HCT116 (cell line): ENCODE data around the gene RELB. TPM values are rescaled to one million over a fixed set of nuclear protein-coding genes. Genes with fewer than 3 reads are reported as not detected.

Experiments
- ATAC-seq: fragments of 200-7000 bp; cut with Tn5 transposase; 2 replicates; pipeline ENCODE4 v1.9.1; 2020; ENCODE audit warnings: mild to moderate bottlenecking, moderate library complexity
- BruUV-seq: library from RNA; stranded (reverse); fragments of 400-500 nt; replicated peaks from 2 replicates; lab custom pipeline; 2021; lab: Mats Ljungman, UMichigan
- CTCF ChIA-PET: fragments of 300-600 bp; sonication (Branson Sonifier 250); formaldehyde crosslinking; loops from one replicate; lab custom pipeline; 2021; ENCODE audit warnings: antibody characterized with exemption; lab: Charles Lee
- POLR2A ChIA-PET: fragments of 300-600, 350-600 bp; sonication (Branson Sonifier 250); formaldehyde crosslinking; loops from one replicate; lab custom pipeline; 2021; ENCODE audit warnings: antibody characterized with exemption; lab: Charles Lee
- RAD21 ChIA-PET, 2 experiments: fragments of 300-600 bp; sonication (Branson Sonifier 250); formaldehyde crosslinking; loops; one replicate each; lab custom pipeline; 2023; ENCODE audit warnings: low total read pairs in 2 of 2; ENCODE audit not compliant: uncharacterized antibody in 2 of 2, unreplicated experiment in 2 of 2, low non-redundant PET in 1 of 2; lab: Charles Lee
- DNase-seq: peaks from one replicate; pipeline ENCODE4 v3.0.0-alpha.2; 2010; ENCODE audit warnings: low read depth, low spot score
- H2AFZ ChIP-seq: fragments of 200-600 bp; shearing (Covaris generic), sonication (generic); 2 replicates; pipeline ENCODE4 v1.6.1; 2017; ENCODE audit warnings: low read depth, mixed run types, mixed read lengths, antibody characterized with exemption, low read length; ENCODE audit not compliant: poor library complexity, severe bottlenecking
- H3K27ac ChIP-seq: 2 replicates; pipeline ENCODE4 v1.5.1; 2012; ENCODE audit warnings: low read depth, low read length
- H3K27me3 ChIP-seq: fragments of 200-600 bp; sonication (generic); 2 replicates; pipeline ENCODE4 v1.6.1; 2016; ENCODE audit warnings: mixed run types, low read length, mixed read lengths; ENCODE audit not compliant: insufficient read depth
- H3K36me3 ChIP-seq, 2 experiments: fragments of 200-500 bp in 1 of 2; fragments of 200-600 bp in 1 of 2; sonication (Bioruptor generic) in 1 of 2; sonication (generic) in 1 of 2; 2 replicates each; pipeline versions ENCODE4 v1.5.1 to v1.6.1; 2014 to 2016; ENCODE audit warnings: low read length in 2 of 2, inconsistent platforms in 1 of 2, mixed read lengths in 1 of 2, mixed run types in 1 of 2; ENCODE audit not compliant: insufficient read depth in 2 of 2, control insufficient read depth in 1 of 2
- H3K4me1 ChIP-seq, 2 experiments: fragments of 200-600 bp in 1 of 2; sonication (generic) in 1 of 2; 2 replicates each; pipeline versions ENCODE4 v1.5.1 to v1.6.1; 2012 to 2017; ENCODE audit warnings: low read length in 2 of 2, inconsistent platforms in 1 of 2, mild to moderate bottlenecking in 1 of 2, mixed read lengths in 1 of 2, mixed run types in 1 of 2, moderate library complexity in 1 of 2; ENCODE audit not compliant: insufficient read depth in 2 of 2, control insufficient read depth in 1 of 2
- H3K4me2 ChIP-seq: fragments of 200-600 bp; sonication (generic); 2 replicates; pipeline ENCODE4 v1.6.1; 2017; ENCODE audit warnings: mixed run types, low read length, mixed read lengths
- H3K4me3 ChIP-seq, 2 experiments: fragments of 200-600 bp in 1 of 2; sonication (generic) in 1 of 2; replicated peaks in 1 of 2; 2 replicates each; pipeline ENCODE4 v1.5.1; 2011 to 2016; ENCODE audit warnings: low read length in 2 of 2, control low read depth in 1 of 2, low read depth in 1 of 2, mild to moderate bottlenecking in 1 of 2, mixed read lengths in 1 of 2, mixed run types in 1 of 2
- H3K79me2 ChIP-seq: fragments of 200-600 bp; sonication (generic); 2 replicates; pipeline ENCODE4 v1.6.1; 2017; ENCODE audit warnings: mild to moderate bottlenecking, mixed run types, low read length, moderate library complexity, mixed read lengths; ENCODE audit not compliant: insufficient read depth
- H3K9ac ChIP-seq: fragments of 200-600 bp; sonication (generic); 2 replicates; pipeline ENCODE4 v1.6.1; 2016; ENCODE audit warnings: low read length, mixed read lengths
- H3K9me2 ChIP-seq: fragments of 200-600 bp; sonication (generic), shearing (Covaris generic); 2 replicates; pipeline ENCODE4 v1.6.1; 2017; ENCODE audit warnings: mixed run types, mild to moderate bottlenecking, moderate library complexity; ENCODE audit not compliant: insufficient read depth
- H3K9me3 ChIP-seq, 2 experiments: fragments of 200-500 bp in 1 of 2; fragments of 200-600 bp in 1 of 2; sonication (Bioruptor generic) in 1 of 2; sonication (generic) in 1 of 2; 2 replicates each; pipeline ENCODE4 v1.6.1; 2014 to 2017; ENCODE audit warnings: low read length in 2 of 2, mixed read lengths in 2 of 2, inconsistent platforms in 1 of 2, low read depth in 1 of 2, mild to moderate bottlenecking in 1 of 2, mixed run types in 1 of 2, moderate library complexity in 1 of 2; ENCODE audit not compliant: control insufficient read depth in 1 of 2, insufficient read depth in 1 of 2
- H4K20me1 ChIP-seq: fragments of 200-600 bp; sonication (generic), shearing (Covaris generic); 2 replicates; pipeline ENCODE4 v1.6.1; 2017; ENCODE audit warnings: mixed run types, mild to moderate bottlenecking, moderate library complexity; ENCODE audit not compliant: insufficient read depth
- EGR1 ChIP-seq: IDR thresholded peaks from 2 replicates; pipeline ENCODE4 v1.6.1; 2012; ENCODE audit warnings: low read depth
- ELF1 ChIP-seq: IDR thresholded peaks from 2 replicates; pipeline ENCODE4 v1.6.1; 2012; ENCODE audit warnings: low read depth, borderline replicate concordance
- EZH2phosphoT487 ChIP-seq: fragments of 200-600 bp; IDR thresholded peaks from 2 replicates; pipeline ENCODE4 v1.6.1; 2018; ENCODE audit warnings: antibody characterized with exemption, borderline replicate concordance
- FOSL1 ChIP-seq: IDR thresholded peaks from 2 replicates; pipeline ENCODE4 v1.6.1; 2012; ENCODE audit warnings: low read depth
- JUND ChIP-seq: IDR thresholded peaks from 2 replicates; pipeline ENCODE4 v1.6.1; 2012
- POLR2A ChIP-seq: IDR thresholded peaks from 2 replicates; pipeline ENCODE4 v1.7.0; 2011; ENCODE audit warnings: borderline replicate concordance; ENCODE audit not compliant: insufficient read depth, insufficient read length; ENCODE audit errors: extremely low read depth
- RAD21 ChIP-seq: IDR thresholded peaks from 2 replicates; pipeline ENCODE4 v1.6.1; 2012; ENCODE audit warnings: low read depth, mild to moderate bottlenecking
- SIN3A ChIP-seq: IDR thresholded peaks from 2 replicates; pipeline ENCODE4 v1.6.1; 2012; ENCODE audit warnings: low read depth
- SP1 ChIP-seq: IDR thresholded peaks from 2 replicates; pipeline ENCODE4 v1.6.1; 2012; ENCODE audit warnings: low read depth
- SRF ChIP-seq: IDR thresholded peaks from 2 replicates; pipeline ENCODE4 v1.6.1; 2012; ENCODE audit warnings: low read depth
- TCF7L2 ChIP-seq: IDR thresholded peaks from 2 replicates; pipeline ENCODE4 v1.7.0; 2011; ENCODE audit warnings: borderline replicate concordance, inconsistent platforms; ENCODE audit not compliant: insufficient read depth, insufficient read length; ENCODE audit errors: extremely low read depth
- YY1 ChIP-seq: IDR thresholded peaks from 2 replicates; pipeline ENCODE4 v1.6.1; 2011; ENCODE audit warnings: low read length, low read depth, moderate library complexity, mild to moderate bottlenecking; ENCODE audit not compliant: insufficient replicate concordance; ENCODE audit errors: extremely low read depth
- ZFX ChIP-seq: fragments of 450-650 bp; IDR thresholded peaks from 2 replicates; pipeline ENCODE4 v1.6.1; 2017
- ZNF274 ChIP-seq: fragments of 200-500 bp; sonication (Bioruptor generic); IDR thresholded peaks from 2 replicates; pipeline ENCODE4 v1.6.1; 2014; ENCODE audit warnings: mild to moderate bottlenecking, low read depth, low read length, inconsistent platforms
- intact Hi-C: fragments of 100-400 bp; cut with micrococcal nuclease; formaldehyde crosslinking; loops from 2 replicates; pipeline ENCODE4 v1.10.0; 2022
- total RNA-seq: library from RNA; stranded (reverse); gene quantifications from one replicate; pipeline ENCODE4 v1.2.1, GENCODE V29; 2021; ENCODE audit not compliant: unreplicated experiment
- TF ChIP-seq, protein P1 (sequence below): IDR thresholded peaks from 2 replicates; pipeline ENCODE4 v1.6.1; 2011; ENCODE audit warnings: mild to moderate bottlenecking, low read length, moderate library complexity; ENCODE audit not compliant: insufficient replicate concordance; ENCODE audit errors: extremely low read depth

The RELB gene
- total RNA-seq, 1 experiment from 2014 or later: 12.9 TPM

DNA sequence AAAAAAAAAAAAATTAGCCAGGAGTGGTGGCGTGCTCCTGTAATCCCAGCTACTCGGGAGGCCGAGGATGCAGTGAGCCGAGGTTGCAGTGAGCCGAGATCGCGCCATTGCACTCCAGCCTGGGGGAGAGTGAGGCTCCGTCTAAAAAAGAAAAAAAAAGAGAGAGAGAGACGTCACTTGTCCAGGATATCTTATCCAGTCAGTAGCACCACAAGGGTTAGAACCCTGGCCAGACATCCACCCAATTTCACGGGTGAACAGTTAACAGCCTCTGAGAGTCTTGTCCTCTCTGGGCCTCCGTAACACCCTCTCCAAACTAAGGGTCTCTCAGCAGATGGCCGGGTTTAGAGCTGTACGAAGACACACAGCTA is 47.0 kb upstream of the RELB start:
- Histone ChIP-seq H4K20me1 (no peaks in the 10 kb centered on the region), H3K9me3 (no peaks in the 10 kb centered on the region), H3K9me2 (no peaks in the 10 kb centered on the region), H3K79me2 (peaks cover 40% of the 10 kb centered on the region), H3K27me3 (no peaks in the 10 kb centered on the region), H3K9ac (peak overlapping the region; percentile 93), H3K4me1 (peaks cover 11 to 34% of the 10 kb centered on the region in 2 experiments; a peak in 3 of 4 replicates), H2AFZ (peak overlapping the region; percentile 24), H3K4me3 (peak overlapping the region; percentile 71 to 85), H3K27ac (peak overlapping the region; percentile 98), H3K4me2 (peak overlapping the region; percentile 83), H3K36me3 (no peaks in the 10 kb centered on the region)
- ATAC-seq: no peak
- ChIA-PET CTCF (interaction anchor here (1.3 to 1.4 kb wide), 2 partner anchors 137 to 231 kb away, joined by 3 read pairs; no protein-coding TSS in a partner anchor), POLR2A (interaction anchor here (1.0 kb wide), 2 partner anchors 41 to 49 kb away, joined by 4 read pairs; no protein-coding TSS in a partner anchor), RAD21 (no interaction called here)
- no peak for DNase-seq
- no TSS peak for BruUV-seq
- TF ChIP-seq, protein P1, sequence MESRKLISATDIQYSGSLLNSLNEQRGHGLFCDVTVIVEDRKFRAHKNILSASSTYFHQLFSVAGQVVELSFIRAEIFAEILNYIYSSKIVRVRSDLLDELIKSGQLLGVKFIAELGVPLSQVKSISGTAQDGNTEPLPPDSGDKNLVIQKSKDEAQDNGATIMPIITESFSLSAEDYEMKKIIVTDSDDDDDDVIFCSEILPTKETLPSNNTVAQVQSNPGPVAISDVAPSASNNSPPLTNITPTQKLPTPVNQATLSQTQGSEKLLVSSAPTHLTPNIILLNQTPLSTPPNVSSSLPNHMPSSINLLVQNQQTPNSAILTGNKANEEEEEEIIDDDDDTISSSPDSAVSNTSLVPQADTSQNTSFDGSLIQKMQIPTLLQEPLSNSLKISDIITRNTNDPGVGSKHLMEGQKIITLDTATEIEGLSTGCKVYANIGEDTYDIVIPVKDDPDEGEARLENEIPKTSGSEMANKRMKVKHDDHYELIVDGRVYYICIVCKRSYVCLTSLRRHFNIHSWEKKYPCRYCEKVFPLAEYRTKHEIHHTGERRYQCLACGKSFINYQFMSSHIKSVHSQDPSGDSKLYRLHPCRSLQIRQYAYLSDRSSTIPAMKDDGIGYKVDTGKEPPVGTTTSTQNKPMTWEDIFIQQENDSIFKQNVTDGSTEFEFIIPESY: no peak
- TF ChIP-seq ZNF274 (no peak), EGR1 (no peak), SP1 (no peak), POLR2A (no peak), SIN3A (no peak), SRF (no peak), ZFX (no peak), EZH2phosphoT487 (no peak), TCF7L2 (no peak), YY1 (no peak), RAD21 (no peak), ELF1 (no peak), JUND (no peak), FOSL1 (no peak)
- intact Hi-C loops: loop anchor here (2.0 to 10.0 kb wide), 3 partner anchors 39 to 369 kb away; partner anchors contain the start of genes APOC1 and NECTIN2
